ENCODE data around the gene EIF2S3. TPM values are rescaled to one million over a fixed set of nuclear protein-coding genes. Genes with fewer than 3 reads are reported as not detected.

Gene EIF2S3
- total and polyA plus RNA-seq, 2 experiments from 2014 or later: 70.4 to 347 TPM

GRCh38 chrX:24025741-24026403 lies 28.9 kb upstream of the EIF2S3 start:
- TF ChIP-seq CTCF (IDR thresholded peaks at IDR 0.05; ENCODE audit: poor library complexity): no peak
- no peak for TF ChIP-seq EZH2phosphoT487 (IDR thresholded peaks at IDR 0.05; ENCODE audit: low read depth, severe bottlenecking, unreplicated experiment)
- no peak for TF ChIP-seq EZH2 (IDR thresholded peaks at IDR 0.05; ENCODE audit: borderline replicate concordance)
- Histone ChIP-seq H3K9me2 (replicated peaks; ENCODE audit: insufficient read depth) (no peaks in the 10 kb centered on the region), H4K20me1 (ENCODE audit: insufficient read depth, poor library complexity, severe bottlenecking) (peaks cover 22% of the 10 kb centered on the region), H3K4me1 (ENCODE audit: insufficient read depth) (peaks cover 8% of the 10 kb centered on the region), H3K4me3 (peak overlapping the region; percentile 35), H3K27ac (peak overlapping the region; percentile 99), H3K9me3 (ENCODE audit: low read depth) (no peaks in the 10 kb centered on the region), H3K4me2 (peak overlapping the region; percentile 72), H3K27me3 (no peaks in the 10 kb centered on the region), H2AFZ (peak overlapping the region; percentile 55), H3K79me2 (peaks cover 41% of the 10 kb centered on the region), H3K36me3 (replicated peaks; ENCODE audit: insufficient read depth, low read depth) (no peaks in the 10 kb centered on the region)
- DNase-seq (ENCODE audit: low spot score): peak; percentile 71
- 2% methylated on average over 27 of the region's 46 CpGs for WGBS (ENCODE audit: low lambda C conversion rate, missing lambda C conversion rate)

DNA sequence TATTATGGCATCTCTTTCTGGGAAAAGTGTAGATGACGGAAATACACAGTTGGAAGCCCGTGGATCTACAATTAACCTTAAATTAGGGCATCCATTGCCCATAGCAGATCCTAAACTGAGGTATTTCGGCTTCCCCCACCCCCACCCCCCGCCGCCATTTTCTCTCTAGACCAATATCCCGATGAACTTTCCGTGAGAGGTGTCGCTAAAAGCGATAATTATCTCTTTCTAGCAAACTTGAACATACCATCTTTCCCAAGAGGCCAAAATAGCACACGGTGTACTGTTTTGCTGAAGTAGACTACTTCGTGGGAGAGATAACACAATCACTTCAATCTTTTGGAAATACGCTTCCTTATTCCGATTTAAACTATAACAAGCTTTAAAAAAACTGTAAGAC lies 28.3 kb upstream of the EIF2S3 start:
- Histone ChIP-seq H3K4me2 (peak overlapping the region; percentile 72), H2AFZ (peak overlapping the region; percentile 55), H3K9me2 (replicated peaks; ENCODE audit: insufficient read depth) (no peaks in the 10 kb centered on the region), H3K27ac (peak overlapping the region; percentile 99), H3K4me1 (ENCODE audit: insufficient read depth) (peaks cover 5% of the 10 kb centered on the region), H3K4me3 (peak overlapping the region; percentile 35), H4K20me1 (ENCODE audit: insufficient read depth, poor library complexity, severe bottlenecking) (peaks cover 16% of the 10 kb centered on the region), H3K9me3 (ENCODE audit: low read depth) (no peaks in the 10 kb centered on the region), H3K36me3 (replicated peaks; ENCODE audit: insufficient read depth, low read depth) (no peaks in the 10 kb centered on the region), H3K79me2 (peaks cover 35% of the 10 kb centered on the region), H3K27me3 (no peaks in the 10 kb centered on the region)
- WGBS (ENCODE audit: low lambda C conversion rate, missing lambda C conversion rate): 11% methylated on average over 13 of the region's 13 CpGs
- DNase-seq (ENCODE audit: low spot score): peak; percentile 41
- TF ChIP-seq EZH2 (IDR thresholded peaks at IDR 0.05; ENCODE audit: borderline replicate concordance) (no peak), EZH2phosphoT487 (IDR thresholded peaks at IDR 0.05; ENCODE audit: low read depth, severe bottlenecking, unreplicated experiment) (no peak), CTCF (IDR thresholded peaks at IDR 0.05; ENCODE audit: poor library complexity) (no peak)

- no peak for DNase-seq (ENCODE audit: low spot score)
- H3K4me3 ChIP-seq: peak within 1 kb of the TSS; percentile 35
- H3K27me3 ChIP-seq: no peaks in the 10 kb centered on the region
- peaks cover 11% of the 10 kb centered on the region for H4K20me1 ChIP-seq (ENCODE audit: insufficient read depth, poor library complexity, severe bottlenecking)
- H3K9me3 ChIP-seq (ENCODE audit: low read depth): no peaks in the 10 kb centered on the region
- WGBS (ENCODE audit: low lambda C conversion rate, missing lambda C conversion rate): 88% methylated on average over 7 of the region's 7 CpGs
- H3K36me3 ChIP-seq (replicated peaks; ENCODE audit: insufficient read depth, low read depth): no peaks in the 10 kb centered on the region
- no peaks in the 10 kb centered on the region for H3K9me2 ChIP-seq (replicated peaks; ENCODE audit: insufficient read depth)
- peaks cover 28% of the 10 kb centered on the region for H3K79me2 ChIP-seq
- peak within 1 kb of the TSS; percentile 72 for H3K4me2 ChIP-seq
- no peak for TF ChIP-seq CTCF (IDR thresholded peaks at IDR 0.05; ENCODE audit: poor library complexity)
- TF ChIP-seq EZH2 (IDR thresholded peaks at IDR 0.05; ENCODE audit: borderline replicate concordance): no peak
- TF ChIP-seq EZH2phosphoT487 (IDR thresholded peaks at IDR 0.05; ENCODE audit: low read depth, severe bottlenecking, unreplicated experiment): no peak
- peak within 1 kb of the TSS; percentile 99 for H3K27ac ChIP-seq
- H2AFZ ChIP-seq: peak within 1 kb of the TSS; percentile 55
- H3K4me1 ChIP-seq (ENCODE audit: insufficient read depth): peaks cover 5% of the 10 kb centered on the region
Measured at GRCh38 chrX:24027086-24027485, 27.7 kb upstream of the EIF2S3 start, which contains the start of gene KLHL15. Gene KLHL15 (minus strand): TSS chrX:24027186. CDS start chrX:24006693, 20,493 bp downstream.
